ENCODE results near the gene BCORL1. TPM values are rescaled to one million over a fixed set of nuclear protein-coding genes. Genes with fewer than 3 reads are reported as not detected.

The BCORL1 gene
- total and polyA plus RNA-seq, 2 donors (not counting 1 experiment from before 2014, with no cell fraction given): 1.1 to 2.8 TPM

- Histone ChIP-seq H3K27me3 (ENCODE audit: control insufficient read depth, insufficient read depth, low read length) (no peaks in the 10 kb centered on the region), H3K4me1 (ENCODE audit: control insufficient read depth, extremely low read depth, insufficient read depth, low read length) (no peaks in the 10 kb centered on the region), H4K20me1 (ENCODE audit: control insufficient read depth, extremely low read depth, insufficient read depth, low read length) (no peaks in the 10 kb centered on the region), H2AFZ (ENCODE audit: low read length) (no peak overlapping the region), H3K36me3 (ENCODE audit: control insufficient read depth, insufficient read depth, low read length) (no peaks in the 10 kb centered on the region), H3K9me3 (ENCODE audit: control insufficient read depth, insufficient read depth, low read depth, low read length) (no peaks in the 10 kb centered on the region), H3K27ac (ENCODE audit: insufficient read depth, low read length) (no peak overlapping the region), H3K9ac (ENCODE audit: insufficient read depth, low read length) (peak overlapping the region; percentile 7), H3K4me3 (replicated peaks in 1 of 4; ENCODE audit: control extremely low read depth in 1 of 4, insufficient read depth in 1 of 4, low read depth in 3 of 4, low read length in 4 of 4) (no peak overlapping the region), H3K4me2 (ENCODE audit: extremely low read depth, insufficient read depth, low read length) (peak overlapping the region; percentile 25), H3K79me2 (ENCODE audit: control insufficient read depth, insufficient read depth, low read length) (no peaks in the 10 kb centered on the region)
- no peak for TF ChIP-seq CTCF (conservative IDR thresholded peaks at IDR 0.05 in 1 of 2, IDR thresholded peaks at IDR 0.05 in 1 of 2; ENCODE audit: low read depth in 1 of 2, low read length in 2 of 2)
- no peak for TF ChIP-seq EZH2 (IDR thresholded peaks at IDR 0.05; ENCODE audit: low read length, missing control alignments)
- no peak for DNase-seq (ENCODE audit: low read depth in 2 of 2)
Observed at GRCh38 chrX:129983575-129984110, 1.2 kb downstream of the BCORL1 start.

- H3K36me3 ChIP-seq (ENCODE audit: control insufficient read depth, insufficient read depth, low read length): no peaks in the 10 kb centered on the region
- H3K27ac ChIP-seq (ENCODE audit: insufficient read depth, low read length): no peak overlapping the region
- H2AFZ ChIP-seq (ENCODE audit: low read length): peak overlapping the region; percentile 16
- H3K79me2 ChIP-seq (ENCODE audit: control insufficient read depth, insufficient read depth, low read length): no peaks in the 10 kb centered on the region
- TF ChIP-seq EZH2 (IDR thresholded peaks at IDR 0.05; ENCODE audit: low read length, missing control alignments) (no peak), CTCF (conservative IDR thresholded peaks at IDR 0.05 in 1 of 2, IDR thresholded peaks at IDR 0.05 in 1 of 2; ENCODE audit: low read depth in 1 of 2, low read length in 2 of 2) (no peak)
- H3K9ac ChIP-seq (ENCODE audit: insufficient read depth, low read length): no peak overlapping the region
- no peaks in the 10 kb centered on the region for H3K27me3 ChIP-seq (ENCODE audit: control insufficient read depth, insufficient read depth, low read length)
- peak in 1 of 2 donors; percentile 3 for DNase-seq (ENCODE audit: low read depth in 2 of 2)
- no peaks in the 10 kb centered on the region for H3K9me3 ChIP-seq (ENCODE audit: control insufficient read depth, insufficient read depth, low read depth, low read length)
- H4K20me1 ChIP-seq (ENCODE audit: control insufficient read depth, extremely low read depth, insufficient read depth, low read length): no peaks in the 10 kb centered on the region
- H3K4me2 ChIP-seq (ENCODE audit: extremely low read depth, insufficient read depth, low read length): peak overlapping the region; percentile 58
- H3K4me1 ChIP-seq (ENCODE audit: control insufficient read depth, extremely low read depth, insufficient read depth, low read length): no peaks in the 10 kb centered on the region
- peak overlapping the region; percentile 31 to 64 (median 52) for H3K4me3 ChIP-seq (replicated peaks in 1 of 4; ENCODE audit: control extremely low read depth in 1 of 4, insufficient read depth in 1 of 4, low read depth in 3 of 4, low read length in 4 of 4)
Observed at GRCh38 chrX:129984111-129984958, 1.9 kb downstream of the BCORL1 start.

GRCh38 chrX:129987871-129988270 is 5.4 kb downstream of the BCORL1 start:
- Histone ChIP-seq H3K9ac (ENCODE audit: insufficient read depth, low read length) (no peak overlapping the region), H3K36me3 (ENCODE audit: control insufficient read depth, insufficient read depth, low read length) (no peaks in the 10 kb centered on the region), H3K4me3 (replicated peaks in 1 of 4; ENCODE audit: control extremely low read depth in 1 of 4, insufficient read depth in 1 of 4, low read depth in 3 of 4, low read length in 4 of 4) (no peak overlapping the region), H3K27ac (ENCODE audit: insufficient read depth, low read length) (no peak overlapping the region), H2AFZ (ENCODE audit: low read length) (no peak overlapping the region), H4K20me1 (ENCODE audit: control insufficient read depth, extremely low read depth, insufficient read depth, low read length) (no peaks in the 10 kb centered on the region), H3K79me2 (ENCODE audit: control insufficient read depth, insufficient read depth, low read length) (no peaks in the 10 kb centered on the region), H3K9me3 (ENCODE audit: control insufficient read depth, insufficient read depth, low read depth, low read length) (no peaks in the 10 kb centered on the region), H3K4me2 (ENCODE audit: extremely low read depth, insufficient read depth, low read length) (no peak overlapping the region), H3K4me1 (ENCODE audit: control insufficient read depth, extremely low read depth, insufficient read depth, low read length) (no peaks in the 10 kb centered on the region), H3K27me3 (ENCODE audit: control insufficient read depth, insufficient read depth, low read length) (no peaks in the 10 kb centered on the region)
- no peak for DNase-seq (ENCODE audit: low read depth in 2 of 2)
- TF ChIP-seq EZH2 (IDR thresholded peaks at IDR 0.05; ENCODE audit: low read length, missing control alignments) (no peak), CTCF (conservative IDR thresholded peaks at IDR 0.05 in 1 of 2, IDR thresholded peaks at IDR 0.05 in 1 of 2; ENCODE audit: low read depth in 1 of 2, low read length in 2 of 2) (no peak)

Data from fibroblast of lung (primary cell).